HCT116 (cell line): Measurements from ENCODE around the gene MAP2K3. TPM values are rescaled to one million over a fixed set of nuclear protein-coding genes. Genes with fewer than 3 reads are reported as not detected.

ENCODE experiments used
- ATAC-seq: fragments of 200-7000 bp; cut with Tn5 transposase; 2 replicates; pipeline ENCODE4 v1.9.1; 2020; ENCODE audit warnings: mild to moderate bottlenecking, moderate library complexity
- BruUV-seq: library from RNA; stranded (reverse); fragments of 400-500 nt; replicated peaks from 2 replicates; lab custom pipeline; 2021; lab: Mats Ljungman, UMichigan
- CTCF ChIA-PET: fragments of 300-600 bp; sonication (Branson Sonifier 250); formaldehyde crosslinking; loops from one replicate; lab custom pipeline; 2021; ENCODE audit warnings: antibody characterized with exemption; lab: Charles Lee
- POLR2A ChIA-PET: fragments of 300-600, 350-600 bp; sonication (Branson Sonifier 250); formaldehyde crosslinking; loops from one replicate; lab custom pipeline; 2021; ENCODE audit warnings: antibody characterized with exemption; lab: Charles Lee
- RAD21 ChIA-PET, 2 experiments: fragments of 300-600 bp; sonication (Branson Sonifier 250); formaldehyde crosslinking; loops; one replicate each; lab custom pipeline; 2023; ENCODE audit warnings: low total read pairs in 2 of 2; ENCODE audit not compliant: uncharacterized antibody in 2 of 2, unreplicated experiment in 2 of 2, low non-redundant PET in 1 of 2; lab: Charles Lee
- DNase-seq: peaks from one replicate; pipeline ENCODE4 v3.0.0-alpha.2; 2010; ENCODE audit warnings: low read depth, low spot score
- H2AFZ ChIP-seq: fragments of 200-600 bp; shearing (Covaris generic), sonication (generic); 2 replicates; pipeline ENCODE4 v1.6.1; 2017; ENCODE audit warnings: low read depth, mixed run types, mixed read lengths, antibody characterized with exemption, low read length; ENCODE audit not compliant: poor library complexity, severe bottlenecking
- H3K27ac ChIP-seq: 2 replicates; pipeline ENCODE4 v1.5.1; 2012; ENCODE audit warnings: low read depth, low read length
- H3K27me3 ChIP-seq: fragments of 200-600 bp; sonication (generic); 2 replicates; pipeline ENCODE4 v1.6.1; 2016; ENCODE audit warnings: mixed run types, low read length, mixed read lengths; ENCODE audit not compliant: insufficient read depth
- H3K36me3 ChIP-seq, 2 experiments: fragments of 200-500 bp in 1 of 2; fragments of 200-600 bp in 1 of 2; sonication (Bioruptor generic) in 1 of 2; sonication (generic) in 1 of 2; 2 replicates each; pipeline versions ENCODE4 v1.5.1 to v1.6.1; 2014 to 2016; ENCODE audit warnings: low read length in 2 of 2, inconsistent platforms in 1 of 2, mixed read lengths in 1 of 2, mixed run types in 1 of 2; ENCODE audit not compliant: insufficient read depth in 2 of 2, control insufficient read depth in 1 of 2
- H3K4me1 ChIP-seq, 2 experiments: fragments of 200-600 bp in 1 of 2; sonication (generic) in 1 of 2; 2 replicates each; pipeline versions ENCODE4 v1.5.1 to v1.6.1; 2012 to 2017; ENCODE audit warnings: low read length in 2 of 2, inconsistent platforms in 1 of 2, mild to moderate bottlenecking in 1 of 2, mixed read lengths in 1 of 2, mixed run types in 1 of 2, moderate library complexity in 1 of 2; ENCODE audit not compliant: insufficient read depth in 2 of 2, control insufficient read depth in 1 of 2
- H3K4me2 ChIP-seq: fragments of 200-600 bp; sonication (generic); 2 replicates; pipeline ENCODE4 v1.6.1; 2017; ENCODE audit warnings: mixed run types, low read length, mixed read lengths
- H3K4me3 ChIP-seq, 2 experiments: fragments of 200-600 bp in 1 of 2; sonication (generic) in 1 of 2; replicated peaks in 1 of 2; 2 replicates each; pipeline ENCODE4 v1.5.1; 2011 to 2016; ENCODE audit warnings: low read length in 2 of 2, control low read depth in 1 of 2, low read depth in 1 of 2, mild to moderate bottlenecking in 1 of 2, mixed read lengths in 1 of 2, mixed run types in 1 of 2
- H3K79me2 ChIP-seq: fragments of 200-600 bp; sonication (generic); 2 replicates; pipeline ENCODE4 v1.6.1; 2017; ENCODE audit warnings: mild to moderate bottlenecking, mixed run types, low read length, moderate library complexity, mixed read lengths; ENCODE audit not compliant: insufficient read depth
- H3K9ac ChIP-seq: fragments of 200-600 bp; sonication (generic); 2 replicates; pipeline ENCODE4 v1.6.1; 2016; ENCODE audit warnings: low read length, mixed read lengths
- H3K9me2 ChIP-seq: fragments of 200-600 bp; sonication (generic), shearing (Covaris generic); 2 replicates; pipeline ENCODE4 v1.6.1; 2017; ENCODE audit warnings: mixed run types, mild to moderate bottlenecking, moderate library complexity; ENCODE audit not compliant: insufficient read depth
- H3K9me3 ChIP-seq, 2 experiments: fragments of 200-500 bp in 1 of 2; fragments of 200-600 bp in 1 of 2; sonication (Bioruptor generic) in 1 of 2; sonication (generic) in 1 of 2; 2 replicates each; pipeline ENCODE4 v1.6.1; 2014 to 2017; ENCODE audit warnings: low read length in 2 of 2, mixed read lengths in 2 of 2, inconsistent platforms in 1 of 2, low read depth in 1 of 2, mild to moderate bottlenecking in 1 of 2, mixed run types in 1 of 2, moderate library complexity in 1 of 2; ENCODE audit not compliant: control insufficient read depth in 1 of 2, insufficient read depth in 1 of 2
- H4K20me1 ChIP-seq: fragments of 200-600 bp; sonication (generic), shearing (Covaris generic); 2 replicates; pipeline ENCODE4 v1.6.1; 2017; ENCODE audit warnings: mixed run types, mild to moderate bottlenecking, moderate library complexity; ENCODE audit not compliant: insufficient read depth
- CBX3 ChIP-seq: IDR thresholded peaks from 2 replicates; pipeline ENCODE4 v1.6.1; 2012; ENCODE audit warnings: low read depth
- EGR1 ChIP-seq: IDR thresholded peaks from 2 replicates; pipeline ENCODE4 v1.6.1; 2012; ENCODE audit warnings: low read depth
- ELF1 ChIP-seq: IDR thresholded peaks from 2 replicates; pipeline ENCODE4 v1.6.1; 2012; ENCODE audit warnings: low read depth, borderline replicate concordance
- EZH2phosphoT487 ChIP-seq: fragments of 200-600 bp; IDR thresholded peaks from 2 replicates; pipeline ENCODE4 v1.6.1; 2018; ENCODE audit warnings: antibody characterized with exemption, borderline replicate concordance
- FOSL1 ChIP-seq: IDR thresholded peaks from 2 replicates; pipeline ENCODE4 v1.6.1; 2012; ENCODE audit warnings: low read depth
- MAX ChIP-seq: IDR thresholded peaks from 2 replicates; pipeline ENCODE4 v1.6.1; 2012
- POLR2A ChIP-seq: IDR thresholded peaks from 2 replicates; pipeline ENCODE4 v1.7.0; 2011; ENCODE audit warnings: borderline replicate concordance; ENCODE audit not compliant: insufficient read depth, insufficient read length; ENCODE audit errors: extremely low read depth
- SRF ChIP-seq: IDR thresholded peaks from 2 replicates; pipeline ENCODE4 v1.6.1; 2012; ENCODE audit warnings: low read depth
- TCF7L2 ChIP-seq: IDR thresholded peaks from 2 replicates; pipeline ENCODE4 v1.7.0; 2011; ENCODE audit warnings: borderline replicate concordance, inconsistent platforms; ENCODE audit not compliant: insufficient read depth, insufficient read length; ENCODE audit errors: extremely low read depth
- YY1 ChIP-seq: IDR thresholded peaks from 2 replicates; pipeline ENCODE4 v1.6.1; 2011; ENCODE audit warnings: low read length, low read depth, moderate library complexity, mild to moderate bottlenecking; ENCODE audit not compliant: insufficient replicate concordance; ENCODE audit errors: extremely low read depth
- ZNF274 ChIP-seq: fragments of 200-500 bp; sonication (Bioruptor generic); IDR thresholded peaks from 2 replicates; pipeline ENCODE4 v1.6.1; 2014; ENCODE audit warnings: mild to moderate bottlenecking, low read depth, low read length, inconsistent platforms
- intact Hi-C: fragments of 100-400 bp; cut with micrococcal nuclease; formaldehyde crosslinking; loops from 2 replicates; pipeline ENCODE4 v1.10.0; 2022
- total RNA-seq: library from RNA; stranded (reverse); gene quantifications from one replicate; pipeline ENCODE4 v1.2.1, GENCODE V29; 2021; ENCODE audit not compliant: unreplicated experiment
- TF ChIP-seq, protein P1 (sequence below): IDR thresholded peaks from 2 replicates; pipeline ENCODE4 v1.6.1; 2012
- TF ChIP-seq, protein P2 (sequence below): IDR thresholded peaks from 2 replicates; pipeline ENCODE4 v1.6.1; 2012; ENCODE audit warnings: low read depth

Gene MAP2K3
- total RNA-seq, 1 experiment from 2014 or later: 96.7 TPM

- H3K4me2 ChIP-seq: no peak overlapping the region
- RAD21 ChIA-PET: no interaction called here
- H3K9ac ChIP-seq: no peak overlapping the region
Observed at GRCh38 chr17:21352981-21353265, 68.4 kb downstream of the MAP2K3 start.

More at GRCh38 chr17:21352981-21353265, 68.4 kb downstream of the MAP2K3 start:
- Histone ChIP-seq H3K9me3 (no peaks in the 10 kb centered on the region), H3K27me3 (no peaks in the 10 kb centered on the region), H3K79me2 (no peaks in the 10 kb centered on the region), H3K9me2 (no peaks in the 10 kb centered on the region), H3K4me1 (peaks cover 2 to 5% of the 10 kb centered on the region in 2 experiments; a peak in 1 of 4 replicates), H2AFZ (no peak overlapping the region), H4K20me1 (no peaks in the 10 kb centered on the region), H3K4me3 (no peak overlapping the region), H3K36me3 (no peaks in the 10 kb centered on the region), H3K27ac (no peak overlapping the region)
- intact Hi-C loops: no loop called here
- DNase-seq (no peak), ATAC-seq (no peak)
- BruUV-seq: no TSS peak
- CTCF ChIA-PET: no interaction called here
- POLR2A ChIA-PET: no interaction called here
- no peak for TF ChIP-seq SRF
- no peak for TF ChIP-seq MAX
- no peak for TF ChIP-seq FOSL1
- TF ChIP-seq ELF1: no peak
- TF ChIP-seq POLR2A: no peak
- TF ChIP-seq TCF7L2: no peak
- TF ChIP-seq, protein P1, sequence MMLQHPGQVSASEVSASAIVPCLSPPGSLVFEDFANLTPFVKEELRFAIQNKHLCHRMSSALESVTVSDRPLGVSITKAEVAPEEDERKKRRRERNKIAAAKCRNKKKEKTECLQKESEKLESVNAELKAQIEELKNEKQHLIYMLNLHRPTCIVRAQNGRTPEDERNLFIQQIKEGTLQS: no peak
- TF ChIP-seq CBX3: no peak
- TF ChIP-seq EGR1: no peak
- no peak for TF ChIP-seq ZNF274
- no peak for TF ChIP-seq YY1
- TF ChIP-seq, protein P2, sequence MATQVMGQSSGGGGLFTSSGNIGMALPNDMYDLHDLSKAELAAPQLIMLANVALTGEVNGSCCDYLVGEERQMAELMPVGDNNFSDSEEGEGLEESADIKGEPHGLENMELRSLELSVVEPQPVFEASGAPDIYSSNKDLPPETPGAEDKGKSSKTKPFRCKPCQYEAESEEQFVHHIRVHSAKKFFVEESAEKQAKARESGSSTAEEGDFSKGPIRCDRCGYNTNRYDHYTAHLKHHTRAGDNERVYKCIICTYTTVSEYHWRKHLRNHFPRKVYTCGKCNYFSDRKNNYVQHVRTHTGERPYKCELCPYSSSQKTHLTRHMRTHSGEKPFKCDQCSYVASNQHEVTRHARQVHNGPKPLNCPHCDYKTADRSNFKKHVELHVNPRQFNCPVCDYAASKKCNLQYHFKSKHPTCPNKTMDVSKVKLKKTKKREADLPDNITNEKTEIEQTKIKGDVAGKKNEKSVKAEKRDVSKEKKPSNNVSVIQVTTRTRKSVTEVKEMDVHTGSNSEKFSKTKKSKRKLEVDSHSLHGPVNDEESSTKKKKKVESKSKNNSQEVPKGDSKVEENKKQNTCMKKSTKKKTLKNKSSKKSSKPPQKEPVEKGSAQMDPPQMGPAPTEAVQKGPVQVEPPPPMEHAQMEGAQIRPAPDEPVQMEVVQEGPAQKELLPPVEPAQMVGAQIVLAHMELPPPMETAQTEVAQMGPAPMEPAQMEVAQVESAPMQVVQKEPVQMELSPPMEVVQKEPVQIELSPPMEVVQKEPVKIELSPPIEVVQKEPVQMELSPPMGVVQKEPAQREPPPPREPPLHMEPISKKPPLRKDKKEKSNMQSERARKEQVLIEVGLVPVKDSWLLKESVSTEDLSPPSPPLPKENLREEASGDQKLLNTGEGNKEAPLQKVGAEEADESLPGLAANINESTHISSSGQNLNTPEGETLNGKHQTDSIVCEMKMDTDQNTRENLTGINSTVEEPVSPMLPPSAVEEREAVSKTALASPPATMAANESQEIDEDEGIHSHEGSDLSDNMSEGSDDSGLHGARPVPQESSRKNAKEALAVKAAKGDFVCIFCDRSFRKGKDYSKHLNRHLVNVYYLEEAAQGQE: no peak
- TF ChIP-seq EZH2phosphoT487: no peak
